GM23338 (cell line): Measurements from ENCODE around the gene DAGLB. TPM values are rescaled to one million over a fixed set of nuclear protein-coding genes. Genes with fewer than 3 reads are reported as not detected.

Experiments
- ETS1 ChIP-seq: IDR thresholded peaks from 2 replicates; pipeline ENCODE4 v1.6.1; 2016; ENCODE audit warnings: antibody characterized with exemption
- EZH2 ChIP-seq: fragments of 200-600 bp; sonication (generic); IDR thresholded peaks from one replicate; pipeline ENCODE4 v1.8.0; 2017; ENCODE audit warnings: antibody characterized with exemption, mild to moderate bottlenecking, low read depth; ENCODE audit not compliant: unreplicated experiment
- EZH2phosphoT487 ChIP-seq: fragments of 200-600 bp; sonication (generic); IDR thresholded peaks from one replicate; pipeline ENCODE4 v1.8.1; 2018; ENCODE audit warnings: antibody characterized with exemption; ENCODE audit not compliant: unreplicated experiment
- JUNB ChIP-seq: IDR thresholded peaks from one replicate; pipeline ENCODE4 v1.6.1; 2016; ENCODE audit warnings: antibody characterized with exemption; ENCODE audit not compliant: unreplicated experiment
- NANOG ChIP-seq: IDR thresholded peaks from 2 replicates; pipeline ENCODE4 v1.6.1; 2016; ENCODE audit warnings: antibody characterized with exemption, borderline replicate concordance
- ZNF114 ChIP-seq: fragments of 250-450 bp; sonication (Bioruptor Pico); IDR thresholded peaks from 2 replicates; pipeline ENCODE4 v1.5.0; 2020; ENCODE audit warnings: mild to moderate bottlenecking, moderate library complexity
- ZNF331 ChIP-seq: fragments of 250-450 bp; sonication (Bioruptor Pico); IDR thresholded peaks from 2 replicates; pipeline ENCODE4 v1.5.0; 2020; ENCODE audit warnings: low read depth, mild to moderate bottlenecking, moderate library complexity
- ZNF462 ChIP-seq: fragments of 250-450 bp; sonication (Bioruptor Pico); IDR thresholded peaks from 2 replicates; pipeline ENCODE4 v1.5.0; 2020; ENCODE audit warnings: mild to moderate bottlenecking, moderate library complexity
- polyA plus RNA-seq: library from polyadenylated mRNA; unstranded; fragments of >200 nt; fragmentation: Nextera tagmentation; extraction: Ambion mirVana; gene quantifications from 2 replicates; pipeline ENCODE4 v1.2.1, GENCODE V29; 2016
- total RNA-seq: library from RNA; depleted of rRNA; stranded (reverse); fragments of >200 nt; shearing (Covaris generic); gene quantifications from 2 replicates; pipeline ENCODE4 v1.2.3, GENCODE V29; 2014; rRNA removed

Gene DAGLB
- total and polyA plus RNA-seq, 2 experiments from 2014 or later, result 13.8 to 26.0 TPM

DNA sequence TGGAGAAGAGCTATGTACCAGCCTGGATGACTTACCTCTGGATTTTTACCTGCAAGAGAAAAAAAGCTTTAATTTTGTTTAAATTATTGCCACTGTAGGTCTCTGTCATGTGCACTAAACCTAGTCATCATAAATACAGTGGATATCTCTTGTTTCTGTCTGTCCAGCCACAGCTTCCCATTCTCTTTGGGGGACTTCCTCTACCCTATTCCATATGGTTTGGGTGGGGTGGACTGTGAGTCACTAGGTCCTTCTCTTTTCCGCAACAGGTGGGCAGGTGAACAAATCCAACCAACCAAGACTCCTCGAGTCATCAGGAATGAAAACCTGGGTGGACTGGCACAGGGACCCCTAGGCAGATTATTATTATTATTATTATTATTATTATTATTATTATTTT is 88.0 kb downstream of the DAGLB start (continued):
- TF ChIP-seq ZNF462 (CRISPR knock-in tag), result no peak
- no peak for TF ChIP-seq EZH2phosphoT487
- no peak for TF ChIP-seq EZH2
- TF ChIP-seq ZNF114 (CRISPR knock-in tag), result no peak
- TF ChIP-seq NANOG, result no peak
- no peak for TF ChIP-seq JUNB
- TF ChIP-seq ETS1, result no peak
- no peak for TF ChIP-seq ZNF331 (CRISPR knock-in tag)

Other genes starting within 250 kb of the DAGLB start
- 15.3 and 28.3 TPM in 2 replicates for gene CYTH3, start 175.3 kb downstream of the DAGLB start, total RNA-seq
- 4.6 and 5.9 TPM in 2 replicates for gene CYTH3, start 175.3 kb downstream of the DAGLB start, polyA plus RNA-seq
- 23.6 and 25.1 TPM in 2 replicates for gene FAM220A, start 99.0 kb downstream of the DAGLB start, total RNA-seq
- 11.0 and 12.8 TPM in 2 replicates for gene FAM220A, start 99.0 kb downstream of the DAGLB start, polyA plus RNA-seq
- gene RAC1, start 73.4 kb downstream of the DAGLB start, total RNA-seq, result 142 and 150 TPM in 2 replicates
- 844 and 859 TPM in 2 replicates for gene RAC1, start 73.4 kb downstream of the DAGLB start, polyA plus RNA-seq
- 82.8 and 86.2 TPM in 2 replicates for gene KDELR2, start 36.2 kb upstream of the DAGLB start, total RNA-seq
- 86.3 and 102 TPM in 2 replicates for gene KDELR2, start 36.2 kb upstream of the DAGLB start, polyA plus RNA-seq
- 1.5 TPM in 2 replicates for gene GRID2IP, start 103.5 kb upstream of the DAGLB start, total RNA-seq
- gene GRID2IP, start 103.5 kb upstream of the DAGLB start, polyA plus RNA-seq, result 0.54 and 0.73 TPM in 2 replicates
- 58.9 and 64.5 TPM in 2 replicates for gene ZDHHC4, start 129.5 kb upstream of the DAGLB start, total RNA-seq
- gene ZDHHC4, start 129.5 kb upstream of the DAGLB start, polyA plus RNA-seq, result 31.2 and 32.5 TPM in 2 replicates
- gene INTS15, start 142.1 kb upstream of the DAGLB start, total RNA-seq, result 27.0 and 30.6 TPM in 2 replicates
- 7.0 and 8.1 TPM in 2 replicates for gene INTS15, start 142.1 kb upstream of the DAGLB start, polyA plus RNA-seq
- 8.9 and 9.8 TPM in 2 replicates for gene ZNF853, start 167.7 kb upstream of the DAGLB start, total RNA-seq
- gene ZNF853, start 167.7 kb upstream of the DAGLB start, polyA plus RNA-seq, result 0.32 and 0.78 TPM in 2 replicates
- 13.2 and 17.4 TPM in 2 replicates for gene ZNF316, start 189.4 kb upstream of the DAGLB start, total RNA-seq
- gene ZNF316, start 189.4 kb upstream of the DAGLB start, polyA plus RNA-seq, result 1.1 and 1.2 TPM in 2 replicates